ENCODE measurements around the gene C1QTNF9.

DNA sequence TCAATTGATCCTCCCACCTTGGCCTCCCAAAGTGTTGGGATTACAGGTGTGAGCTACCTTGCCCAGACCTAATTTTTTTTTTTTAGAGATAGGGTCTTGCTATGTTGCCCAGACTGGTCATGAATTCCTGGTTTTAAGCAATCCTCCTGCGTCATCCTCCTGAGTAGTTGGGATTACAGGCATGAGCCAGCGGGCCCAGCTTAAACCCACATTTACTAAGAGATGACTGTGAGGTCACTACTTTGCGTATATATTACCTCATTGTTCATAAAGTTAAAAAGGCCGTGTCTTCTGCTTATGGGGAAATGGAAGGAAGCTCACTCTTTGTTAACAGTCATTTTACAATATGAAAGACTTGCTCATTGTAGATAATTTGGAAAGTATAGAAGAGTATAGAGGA, 39.6 kb upstream of the C1QTNF9 start:
- TF ChIP-seq, protein P1, sequence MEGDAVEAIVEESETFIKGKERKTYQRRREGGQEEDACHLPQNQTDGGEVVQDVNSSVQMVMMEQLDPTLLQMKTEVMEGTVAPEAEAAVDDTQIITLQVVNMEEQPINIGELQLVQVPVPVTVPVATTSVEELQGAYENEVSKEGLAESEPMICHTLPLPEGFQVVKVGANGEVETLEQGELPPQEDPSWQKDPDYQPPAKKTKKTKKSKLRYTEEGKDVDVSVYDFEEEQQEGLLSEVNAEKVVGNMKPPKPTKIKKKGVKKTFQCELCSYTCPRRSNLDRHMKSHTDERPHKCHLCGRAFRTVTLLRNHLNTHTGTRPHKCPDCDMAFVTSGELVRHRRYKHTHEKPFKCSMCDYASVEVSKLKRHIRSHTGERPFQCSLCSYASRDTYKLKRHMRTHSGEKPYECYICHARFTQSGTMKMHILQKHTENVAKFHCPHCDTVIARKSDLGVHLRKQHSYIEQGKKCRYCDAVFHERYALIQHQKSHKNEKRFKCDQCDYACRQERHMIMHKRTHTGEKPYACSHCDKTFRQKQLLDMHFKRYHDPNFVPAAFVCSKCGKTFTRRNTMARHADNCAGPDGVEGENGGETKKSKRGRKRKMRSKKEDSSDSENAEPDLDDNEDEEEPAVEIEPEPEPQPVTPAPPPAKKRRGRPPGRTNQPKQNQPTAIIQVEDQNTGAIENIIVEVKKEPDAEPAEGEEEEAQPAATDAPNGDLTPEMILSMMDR (IDR thresholded peaks at IDR 0.05) = no peak
- TF ChIP-seq POLR2A (IDR thresholded peaks at IDR 0.05) = no peak

Data from lower leg skin (tissue), 3 donors.